ENCODE measurements around the gene DDX17. TPM values are rescaled to one million over a fixed set of nuclear protein-coding genes. Genes with fewer than 3 reads are reported as not detected.

Gene DDX17
- total RNA-seq, 1 experiment from 2014 or later = 529 TPM

DNA sequence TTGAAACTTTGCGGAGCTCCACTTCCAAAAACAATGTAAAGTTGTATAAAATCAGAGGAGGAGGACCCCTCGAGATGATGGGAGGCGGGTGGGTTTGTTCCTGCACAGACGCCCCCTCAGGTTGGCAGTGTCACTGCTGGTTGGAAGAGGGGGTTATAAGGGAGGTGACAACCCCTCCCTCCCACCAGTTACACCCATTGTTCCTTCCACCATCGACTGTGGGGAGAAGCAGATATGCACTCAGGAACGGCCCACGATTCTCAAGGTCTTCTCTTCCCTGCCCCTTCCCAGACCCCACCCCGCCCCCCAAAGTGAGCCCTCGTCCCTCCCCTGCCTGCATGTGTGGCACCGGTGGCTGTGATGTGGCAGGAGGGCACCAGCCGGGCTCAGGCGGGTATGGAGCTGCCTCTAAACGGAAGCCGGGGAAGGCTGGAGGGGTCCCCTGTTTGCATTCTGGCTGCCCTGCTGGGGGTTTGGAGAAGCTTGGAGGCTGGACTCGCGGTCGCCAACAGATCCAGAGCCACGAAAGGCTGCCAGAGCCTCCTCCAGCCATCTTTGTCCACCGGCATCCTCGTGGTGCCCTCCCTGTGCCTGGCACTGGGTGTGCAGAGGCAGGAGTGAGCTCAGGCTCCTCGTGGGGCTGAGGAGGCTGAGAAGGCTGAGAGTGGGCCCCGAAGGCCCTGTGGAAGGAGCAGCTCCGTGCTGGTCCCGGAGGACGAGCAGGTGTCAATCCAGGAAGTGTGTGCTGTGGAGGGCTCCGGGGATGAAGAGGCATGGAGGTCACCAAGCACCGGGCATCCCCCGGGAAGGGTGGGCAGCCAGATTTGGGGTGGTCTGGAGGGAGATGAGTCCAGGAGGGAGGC lies 37.4 kb downstream of the DDX17 start:
- Histone ChIP-seq H3K4me1 (ENCODE audit: insufficient read depth, low read length) (no peaks in the 10 kb centered on the region), H3K4ac (ENCODE audit: low read depth, low read length) (no peak overlapping the region), H3K9ac (ENCODE audit: extremely low read depth, insufficient read length, low read length) (no peak overlapping the region), H4K91ac (ENCODE audit: insufficient read length, low read depth, low read length) (no peak overlapping the region), H4K20me1 (ENCODE audit: control insufficient read depth, insufficient read depth, insufficient read length) (peaks cover 3% of the 10 kb centered on the region), H2BK12ac (ENCODE audit: insufficient read length, low read depth, low read length) (no peak overlapping the region), H4K5ac (ENCODE audit: insufficient read length, low read depth, low read length) (no peak overlapping the region), H3T11ph (ENCODE audit: low read length) (no peak overlapping the region), H3K27ac (ENCODE audit: insufficient read length, low read depth, low read length) (no peak overlapping the region), H2BK120ac (ENCODE audit: low read depth, low read length, poor library complexity, severe bottlenecking) (no peak overlapping the region), H3K4me2 (ENCODE audit: insufficient read depth, insufficient read length, low read length) (peak overlapping the region; percentile 15), H2BK20ac (ENCODE audit: low read depth, low read length, poor library complexity, severe bottlenecking) (no peak overlapping the region), H3K56ac (ENCODE audit: insufficient read length, low read depth, low read length) (no peak overlapping the region), H3K27me3 (ENCODE audit: insufficient read depth, low read length) (no peaks in the 10 kb centered on the region; the same call in 1 of the 2 replicates), H3K79me2 (ENCODE audit: insufficient read depth, low read length) (no peaks in the 10 kb centered on the region), H2BK5ac (ENCODE audit: insufficient read length, low read length) (no peak overlapping the region), H3K9me3 (ENCODE audit: control insufficient read depth, low read depth, low read length) (no peaks in the 10 kb centered on the region), H3K23me2 (ENCODE audit: insufficient read length, low read depth, low read length, poor library complexity, severe bottlenecking) (peaks cover 9% of the 10 kb centered on the region), H4K8ac (replicated peaks; ENCODE audit: insufficient read length, low read depth, low read length) (no peak overlapping the region), H3K23ac (ENCODE audit: insufficient read length, low read depth, low read length) (no peak overlapping the region), H2BK15ac (ENCODE audit: low read depth, low read length) (no peak overlapping the region), H3K18ac (ENCODE audit: insufficient read length, low read depth, low read length) (no peak overlapping the region), H2AFZ (ENCODE audit: low read length) (no peak overlapping the region), H3K79me1 (ENCODE audit: insufficient read depth, low read depth, low read length, poor library complexity, severe bottlenecking) (no peaks in the 10 kb centered on the region), H3K14ac (ENCODE audit: insufficient read depth, low read length) (no peak overlapping the region), H2AK5ac (ENCODE audit: insufficient read length, low read length) (no peak overlapping the region)
- Mint-ChIP-seq H3K36me3 (ENCODE audit: insufficient read depth in 1 of 3, low read depth in 3 of 3) (no peaks in the 10 kb centered on the region), H3K9me3 (no peaks in the 10 kb centered on the region), H3K4me1 (peaks cover 14 to 29% of the 10 kb centered on the region in 2 experiments), H3K27ac (peak overlapping the region in 1 of 3 experiments; percentile 35; a peak in 1 of 7 replicates), H3K27me3 (ENCODE audit: low read depth) (peaks cover 50% of the 10 kb centered on the region), H3K4me3 (peak overlapping the region; percentile 65 to 83)
- no peak for DNase-seq
- TF ChIP-seq, protein P1, sequence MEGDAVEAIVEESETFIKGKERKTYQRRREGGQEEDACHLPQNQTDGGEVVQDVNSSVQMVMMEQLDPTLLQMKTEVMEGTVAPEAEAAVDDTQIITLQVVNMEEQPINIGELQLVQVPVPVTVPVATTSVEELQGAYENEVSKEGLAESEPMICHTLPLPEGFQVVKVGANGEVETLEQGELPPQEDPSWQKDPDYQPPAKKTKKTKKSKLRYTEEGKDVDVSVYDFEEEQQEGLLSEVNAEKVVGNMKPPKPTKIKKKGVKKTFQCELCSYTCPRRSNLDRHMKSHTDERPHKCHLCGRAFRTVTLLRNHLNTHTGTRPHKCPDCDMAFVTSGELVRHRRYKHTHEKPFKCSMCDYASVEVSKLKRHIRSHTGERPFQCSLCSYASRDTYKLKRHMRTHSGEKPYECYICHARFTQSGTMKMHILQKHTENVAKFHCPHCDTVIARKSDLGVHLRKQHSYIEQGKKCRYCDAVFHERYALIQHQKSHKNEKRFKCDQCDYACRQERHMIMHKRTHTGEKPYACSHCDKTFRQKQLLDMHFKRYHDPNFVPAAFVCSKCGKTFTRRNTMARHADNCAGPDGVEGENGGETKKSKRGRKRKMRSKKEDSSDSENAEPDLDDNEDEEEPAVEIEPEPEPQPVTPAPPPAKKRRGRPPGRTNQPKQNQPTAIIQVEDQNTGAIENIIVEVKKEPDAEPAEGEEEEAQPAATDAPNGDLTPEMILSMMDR (conservative IDR thresholded peaks at IDR 0.05) = peak; percentile 54
- WGBS (ENCODE audit: extremely low coverage, insufficient read length, low lambda C conversion rate) = no CpG with 5 or more reads among the region's 28 CpGs
